Coronary artery (tissue), 2 donors: ENCODE results near the gene SYNGAP1.

Experiments
- DNase-seq: peaks from one replicate; pipeline ENCODE4 v3.0.0-alpha.2; 2017; ENCODE audit warnings: low spot score
- H3K27ac ChIP-seq, 2 donors: fragments of 200-600 bp; sonication (generic); one replicate each; pipeline ENCODE4 v1.5.1; 2016 to 2019
- H3K4me3 ChIP-seq: fragments of 200-600 bp; sonication (generic); 2 replicates; pipeline ENCODE4 v1.5.1; 2016; ENCODE audit warnings: mild to moderate bottlenecking, moderate library complexity
- CTCF ChIP-seq: fragments of 200-600 bp; sonication (generic); IDR thresholded peaks from one replicate; pipeline ENCODE4 v1.5.1; 2019; ENCODE audit warnings: antibody characterized with exemption

The SYNGAP1 gene

GRCh38 chr6:33430991-33431879 lies 11.4 kb downstream of the SYNGAP1 start:
- no peak for DNase-seq
- H3K27ac ChIP-seq = peak overlapping the region in 1 of 2 donors; percentile 66
- H3K4me3 ChIP-seq = peak overlapping the region; percentile 46
- TF ChIP-seq CTCF = no peak

- no peak for DNase-seq
- no peak for TF ChIP-seq CTCF
- peak overlapping the region; percentile 66 to 70 for H3K27ac ChIP-seq
- no peak overlapping the region for H3K4me3 ChIP-seq
Measured at GRCh38 chr6:33431880-33432541, 12.1 kb downstream of the SYNGAP1 start.

- no peak for DNase-seq
- H3K4me3 ChIP-seq = no peak overlapping the region
- TF ChIP-seq CTCF = no peak
- peak overlapping the region; percentile 66 to 70 for H3K27ac ChIP-seq
Measured at GRCh38 chr6:33432546-33432945, 12.7 kb downstream of the SYNGAP1 start.

- TF ChIP-seq CTCF = no peak
- DNase-seq = no peak
- peak overlapping the region; percentile 27 for H3K4me3 ChIP-seq
- peak overlapping the region; percentile 66 to 70 for H3K27ac ChIP-seq
Measured at GRCh38 chr6:33433001-33433543, 13.2 kb downstream of the SYNGAP1 start.

GRCh38 chr6:33433544-33434191 lies 13.8 kb downstream of the SYNGAP1 start:
- H3K27ac ChIP-seq = peak overlapping the region; percentile 66 to 70
- TF ChIP-seq CTCF = no peak
- peak overlapping the region; percentile 27 for H3K4me3 ChIP-seq
- DNase-seq = no peak

- TF ChIP-seq CTCF = no peak
- no peak overlapping the region for H3K4me3 ChIP-seq
- DNase-seq = no peak
- no peak overlapping the region for H3K27ac ChIP-seq
Measured at GRCh38 chr6:33434961-33435360, 15.1 kb downstream of the SYNGAP1 start.
